ENCODE results near the gene GSTK1.

Gene GSTK1

DNA sequence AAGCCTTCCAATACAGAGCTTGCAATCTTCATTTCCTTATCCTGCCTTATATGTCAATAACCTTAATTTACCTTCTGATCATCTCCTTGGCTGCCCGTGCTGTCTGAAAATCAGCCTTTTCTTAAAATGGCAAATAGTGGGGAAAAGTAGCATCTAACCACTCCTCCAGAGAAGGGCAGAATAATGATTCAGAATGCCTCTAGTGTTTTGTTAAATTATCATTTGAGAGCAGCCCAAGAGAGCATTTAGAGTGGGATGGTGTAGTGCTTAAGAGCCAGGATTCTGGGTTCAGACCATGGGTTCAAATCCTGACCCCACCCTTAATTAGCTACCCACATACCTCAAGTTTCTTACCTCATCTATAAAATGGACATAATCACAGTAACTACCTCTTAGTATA lies 16.9 kb downstream of the GSTK1 start:
- Histone ChIP-seq H3K9me3 (ENCODE audit: control insufficient read depth, insufficient read depth, low read length) (no peaks in the 10 kb centered on the region), H3K36me3 (ENCODE audit: control insufficient read depth, insufficient read depth, low read length) (no peaks in the 10 kb centered on the region), H3K9ac (ENCODE audit: low read depth, low read length) (no peak overlapping the region), H3K4me1 (ENCODE audit: control insufficient read depth, insufficient read depth, low read length) (peaks cover 15% of the 10 kb centered on the region), H3K27me3 (ENCODE audit: control insufficient read depth, insufficient read depth, low read length) (peaks cover 20% of the 10 kb centered on the region), H3K4me3 (ENCODE audit: low read depth, low read length) (no peak overlapping the region)

DNA sequence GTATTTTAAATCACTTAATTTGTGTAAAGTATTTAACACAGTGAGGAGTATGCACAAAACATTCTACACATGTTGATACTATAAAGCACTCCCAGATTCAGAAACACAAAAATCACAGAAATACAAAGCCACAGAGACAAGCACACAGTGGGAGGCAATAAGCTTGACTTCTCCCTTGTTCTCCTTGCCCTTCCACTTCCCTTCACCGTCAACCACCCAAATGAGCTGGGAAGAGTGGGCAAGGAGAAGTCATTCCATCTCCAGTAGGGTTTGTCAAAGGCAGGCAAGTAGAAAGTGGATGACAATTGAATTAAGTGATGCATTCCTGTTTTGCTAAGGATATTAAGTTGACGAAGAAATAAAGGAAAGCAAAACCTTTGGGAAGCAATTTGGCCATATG lies 17.3 kb downstream of the GSTK1 start:
- Histone ChIP-seq H3K9me3 (ENCODE audit: control insufficient read depth, insufficient read depth, low read length) (no peaks in the 10 kb centered on the region), H3K9ac (ENCODE audit: low read depth, low read length) (no peak overlapping the region), H3K4me1 (ENCODE audit: control insufficient read depth, insufficient read depth, low read length) (peaks cover 18% of the 10 kb centered on the region), H3K27me3 (ENCODE audit: control insufficient read depth, insufficient read depth, low read length) (peaks cover 24% of the 10 kb centered on the region), H3K4me3 (ENCODE audit: low read depth, low read length) (no peak overlapping the region), H3K36me3 (ENCODE audit: control insufficient read depth, insufficient read depth, low read length) (no peaks in the 10 kb centered on the region)

- Histone ChIP-seq H3K4me1 (ENCODE audit: control insufficient read depth, insufficient read depth, low read length) (peaks cover 18% of the 10 kb centered on the region), H3K9me3 (ENCODE audit: control insufficient read depth, insufficient read depth, low read length) (no peaks in the 10 kb centered on the region), H3K9ac (ENCODE audit: low read depth, low read length) (no peak overlapping the region), H3K27me3 (ENCODE audit: control insufficient read depth, insufficient read depth, low read length) (peaks cover 33% of the 10 kb centered on the region), H3K4me3 (ENCODE audit: low read depth, low read length) (no peak overlapping the region), H3K36me3 (ENCODE audit: control insufficient read depth, insufficient read depth, low read length) (no peaks in the 10 kb centered on the region)
These were observed 18.3 kb downstream of the GSTK1 start for GRCh38 chr7:143281529-143281928.

GRCh38 chr7:143282124-143282523 lies 18.9 kb downstream of the GSTK1 start:
- Histone ChIP-seq H3K9me3 (ENCODE audit: control insufficient read depth, insufficient read depth, low read length) (no peaks in the 10 kb centered on the region), H3K27me3 (ENCODE audit: control insufficient read depth, insufficient read depth, low read length) (peaks cover 39% of the 10 kb centered on the region), H3K4me3 (ENCODE audit: low read depth, low read length) (no peak overlapping the region), H3K4me1 (ENCODE audit: control insufficient read depth, insufficient read depth, low read length) (peaks cover 18% of the 10 kb centered on the region), H3K36me3 (ENCODE audit: control insufficient read depth, insufficient read depth, low read length) (no peaks in the 10 kb centered on the region), H3K9ac (ENCODE audit: low read depth, low read length) (no peak overlapping the region)

DNA sequence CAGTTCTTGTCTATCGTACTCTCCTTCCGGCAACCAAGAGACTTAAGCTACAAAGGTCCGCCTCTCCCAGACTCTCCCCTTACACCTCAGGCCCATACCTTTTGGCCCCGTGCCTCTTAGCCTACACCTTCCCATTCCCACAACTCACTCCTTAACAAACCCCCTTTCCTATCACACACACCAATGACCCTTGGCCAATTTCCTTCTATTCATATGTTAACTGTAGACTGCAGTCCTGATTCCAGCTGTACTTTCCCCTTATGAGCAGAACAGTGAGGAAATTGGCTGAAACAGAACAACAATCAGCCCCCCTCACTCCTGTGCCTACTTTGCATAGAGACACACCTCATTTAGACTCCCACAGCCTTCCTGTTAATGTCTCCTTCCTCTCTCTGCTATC lies 20.1 kb downstream of the GSTK1 start:
- no peaks in the 10 kb centered on the region for H3K9me3 ChIP-seq (ENCODE audit: control insufficient read depth, insufficient read depth, low read length)
- H3K36me3 ChIP-seq (ENCODE audit: control insufficient read depth, insufficient read depth, low read length) = no peaks in the 10 kb centered on the region
- peaks cover 18% of the 10 kb centered on the region for H3K4me1 ChIP-seq (ENCODE audit: control insufficient read depth, insufficient read depth, low read length)
- peaks cover 46% of the 10 kb centered on the region for H3K27me3 ChIP-seq (ENCODE audit: control insufficient read depth, insufficient read depth, low read length)
- no peak overlapping the region for H3K9ac ChIP-seq (ENCODE audit: low read depth, low read length)
- no peak overlapping the region for H3K4me3 ChIP-seq (ENCODE audit: low read depth, low read length)

GRCh38 chr7:143284591-143285469 lies 21.6 kb downstream of the GSTK1 start, which contains the start of gene TMEM139:
Gene TMEM139, plus strand, starts transcription at chr7:143284958. Its CDS starts 1,000 bp downstream, at chr7:143285958.
- Histone ChIP-seq H3K4me3 (ENCODE audit: low read depth, low read length) (peak within 1 kb of the TSS; percentile 68), H3K36me3 (ENCODE audit: control insufficient read depth, insufficient read depth, low read length) (no peaks in the 10 kb centered on the region), H3K9me3 (ENCODE audit: control insufficient read depth, insufficient read depth, low read length) (no peaks in the 10 kb centered on the region), H3K27me3 (ENCODE audit: control insufficient read depth, insufficient read depth, low read length) (peaks cover 44% of the 10 kb centered on the region), H3K4me1 (ENCODE audit: control insufficient read depth, insufficient read depth, low read length) (peaks cover 18% of the 10 kb centered on the region), H3K9ac (ENCODE audit: low read depth, low read length) (no peak within 1 kb of the TSS)

GRCh38 chr7:143285470-143285778 lies 22.2 kb downstream of the GSTK1 start:
- H3K4me3 ChIP-seq (ENCODE audit: low read depth, low read length) = peak overlapping the region; percentile 68
- no peak overlapping the region for H3K9ac ChIP-seq (ENCODE audit: low read depth, low read length)

DNA sequence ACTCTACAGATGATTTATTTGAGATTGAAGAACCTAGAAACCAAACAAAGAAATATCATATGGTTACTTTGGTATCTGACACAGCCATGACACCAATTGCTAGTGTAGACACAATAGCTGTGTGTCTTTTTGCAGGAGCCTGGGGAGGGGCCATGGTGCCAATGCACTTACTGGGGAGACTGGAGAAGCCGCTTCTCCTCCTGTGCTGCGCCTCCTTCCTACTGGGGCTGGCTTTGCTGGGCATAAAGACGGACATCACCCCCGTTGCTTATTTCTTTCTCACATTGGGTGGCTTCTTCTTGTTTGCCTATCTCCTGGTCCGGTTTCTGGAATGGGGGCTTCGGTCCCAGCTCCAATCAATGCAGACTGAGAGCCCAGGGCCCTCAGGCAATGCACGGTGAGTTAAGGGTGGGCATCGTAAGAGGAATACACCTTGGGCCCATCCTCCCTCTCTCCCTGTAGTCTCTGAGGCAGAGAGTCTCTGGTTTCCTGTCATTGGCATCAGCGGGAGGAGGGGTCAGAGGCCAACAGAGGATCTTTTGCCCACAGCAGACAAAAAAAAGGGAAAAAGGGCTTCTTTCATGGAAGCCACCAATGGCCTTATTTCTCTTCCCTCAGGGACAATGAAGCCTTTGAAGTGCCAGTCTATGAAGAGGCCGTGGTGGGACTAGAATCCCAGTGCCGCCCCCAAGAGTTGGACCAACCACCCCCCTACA lies 22.7 kb downstream of the GSTK1 start:
- H3K4me3 ChIP-seq (ENCODE audit: low read depth, low read length) = no peak overlapping the region
- H3K9ac ChIP-seq (ENCODE audit: low read depth, low read length) = no peak overlapping the region
- peaks cover 36% of the 10 kb centered on the region for H3K27me3 ChIP-seq (ENCODE audit: control insufficient read depth, insufficient read depth, low read length)
- H3K9me3 ChIP-seq (ENCODE audit: control insufficient read depth, insufficient read depth, low read length) = no peaks in the 10 kb centered on the region
- H3K4me1 ChIP-seq (ENCODE audit: control insufficient read depth, insufficient read depth, low read length) = peaks cover 21% of the 10 kb centered on the region
- H3K36me3 ChIP-seq (ENCODE audit: control insufficient read depth, insufficient read depth, low read length) = no peaks in the 10 kb centered on the region

More at GRCh38 chr7:143285470-143285778, 22.2 kb downstream of the GSTK1 start:
- Histone ChIP-seq H3K27me3 (ENCODE audit: control insufficient read depth, insufficient read depth, low read length) (peaks cover 39% of the 10 kb centered on the region), H3K4me1 (ENCODE audit: control insufficient read depth, insufficient read depth, low read length) (peaks cover 21% of the 10 kb centered on the region), H3K9me3 (ENCODE audit: control insufficient read depth, insufficient read depth, low read length) (no peaks in the 10 kb centered on the region), H3K36me3 (ENCODE audit: control insufficient read depth, insufficient read depth, low read length) (no peaks in the 10 kb centered on the region)

GRCh38 chr7:143286522-143286890 lies 23.3 kb downstream of the GSTK1 start:
- H3K9ac ChIP-seq (ENCODE audit: low read depth, low read length) = no peak overlapping the region
- no peak overlapping the region for H3K4me3 ChIP-seq (ENCODE audit: low read depth, low read length)
- H3K4me1 ChIP-seq (ENCODE audit: control insufficient read depth, insufficient read depth, low read length) = peaks cover 21% of the 10 kb centered on the region

GRCh38 chr7:143287339-143287934 lies 24.2 kb downstream of the GSTK1 start:
- peaks cover 7% of the 10 kb centered on the region for H3K36me3 ChIP-seq (ENCODE audit: control insufficient read depth, insufficient read depth, low read length)
- H3K4me3 ChIP-seq (ENCODE audit: low read depth, low read length) = peak overlapping the region; percentile 35
- H3K27me3 ChIP-seq (ENCODE audit: control insufficient read depth, insufficient read depth, low read length) = peaks cover 36% of the 10 kb centered on the region
- no peak overlapping the region for H3K9ac ChIP-seq (ENCODE audit: low read depth, low read length)
- H3K9me3 ChIP-seq (ENCODE audit: control insufficient read depth, insufficient read depth, low read length) = no peaks in the 10 kb centered on the region
- peaks cover 21% of the 10 kb centered on the region for H3K4me1 ChIP-seq (ENCODE audit: control insufficient read depth, insufficient read depth, low read length)

More at GRCh38 chr7:143286522-143286890, 23.3 kb downstream of the GSTK1 start:
- H3K9me3 ChIP-seq (ENCODE audit: control insufficient read depth, insufficient read depth, low read length) = no peaks in the 10 kb centered on the region
- no peaks in the 10 kb centered on the region for H3K36me3 ChIP-seq (ENCODE audit: control insufficient read depth, insufficient read depth, low read length)
- peaks cover 36% of the 10 kb centered on the region for H3K27me3 ChIP-seq (ENCODE audit: control insufficient read depth, insufficient read depth, low read length)

DNA sequence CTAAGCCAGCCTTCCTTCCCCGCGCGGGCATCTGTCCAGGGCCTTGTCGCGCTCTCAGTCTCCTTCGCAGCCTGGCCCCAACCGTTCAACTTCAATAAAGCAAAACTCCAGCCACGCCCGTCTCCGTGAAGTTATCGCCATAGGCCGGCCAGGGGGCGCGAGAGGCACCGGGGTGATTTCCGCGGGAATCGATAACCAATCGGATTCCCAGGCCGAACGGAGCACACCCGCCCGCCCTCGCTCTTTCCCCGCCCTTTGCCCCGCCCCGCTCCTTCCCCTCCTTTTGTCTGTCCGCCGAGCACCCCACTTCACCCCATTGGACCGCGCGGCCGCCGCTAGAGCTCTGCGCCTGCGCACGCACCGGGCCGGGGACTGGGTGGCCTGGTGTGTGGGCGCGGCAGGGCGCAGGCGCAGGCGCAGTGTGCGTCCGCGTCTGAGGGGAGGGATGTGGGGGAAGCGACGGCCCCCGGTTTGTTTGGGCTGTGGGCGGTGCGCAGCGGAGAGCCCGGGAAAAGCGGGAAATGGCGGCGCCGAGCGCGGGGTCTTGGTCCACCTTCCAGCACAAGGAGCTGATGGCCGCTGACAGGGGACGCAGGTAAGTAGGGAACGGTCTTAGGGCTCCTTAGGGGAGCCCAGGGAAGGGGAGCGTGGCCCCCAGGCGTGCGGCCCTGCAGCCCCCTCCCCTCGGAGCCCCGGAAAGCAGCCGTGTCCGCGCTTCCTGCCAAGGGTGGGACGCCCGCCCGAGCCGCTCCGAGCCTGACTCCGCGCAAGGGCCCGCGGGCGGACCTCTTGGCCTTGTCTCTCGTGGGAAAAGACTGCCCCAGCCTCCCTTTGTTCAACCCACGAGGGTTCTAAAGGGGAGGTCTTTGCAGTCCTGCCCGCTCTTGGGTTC lies 24.9 kb downstream of the GSTK1 start, which contains the start of gene CASP2:
Gene CASP2, plus strand, starts transcription at position 417 of the 892 bp plus-strand sequence. Its CDS starts 105 bp downstream, at position 522.
- no peaks in the 10 kb centered on the region for H3K9me3 ChIP-seq (ENCODE audit: control insufficient read depth, insufficient read depth, low read length)
- H3K27me3 ChIP-seq (ENCODE audit: control insufficient read depth, insufficient read depth, low read length) = peaks cover 36% of the 10 kb centered on the region
- peaks cover 21% of the 10 kb centered on the region for H3K4me1 ChIP-seq (ENCODE audit: control insufficient read depth, insufficient read depth, low read length)
- peak within 1 kb of the TSS; percentile 92 for H3K9ac ChIP-seq (ENCODE audit: low read depth, low read length)
- peak within 1 kb of the TSS; percentile 90 for H3K4me3 ChIP-seq (ENCODE audit: low read depth, low read length)
- H3K36me3 ChIP-seq (ENCODE audit: control insufficient read depth, insufficient read depth, low read length) = peaks cover 13% of the 10 kb centered on the region
